OCI-LY3 (cell line): ENCODE measurements around the gene GJB2.

ENCODE experiments used
- CTCF ChIP-seq: fragments of 200-600, 300-600 bp; sonication (generic); IDR thresholded peaks from 2 replicates; pipeline ENCODE4 v1.5.1; 2014; ENCODE audit warnings: antibody characterized with exemption, low read length, low read depth
- EZH2phosphoT487 ChIP-seq: fragments of 200-600 bp; shearing (Covaris generic); IDR thresholded peaks from 2 replicates; pipeline ENCODE4 v1.6.1; 2018; ENCODE audit warnings: antibody characterized with exemption, mixed run types, low read depth

GRCh38 chr13:20144141-20144850 is 48.4 kb downstream of the GJB2 start:
- no peak for TF ChIP-seq EZH2phosphoT487
- no peak for TF ChIP-seq CTCF
